Measurements from ENCODE around the gene NDUFA13. TPM values are rescaled to one million over a fixed set of nuclear protein-coding genes. Genes with fewer than 3 reads are reported as not detected.

NDUFA13 gene
- total RNA-seq, 1 donor from 2014 or later, result 147 TPM

- no peak for DNase-seq (ENCODE audit: low read depth)
These were observed 8.7 kb upstream of the NDUFA13 start for GRCh38 chr19:19507354-19507753.

GRCh38 chr19:19508217-19508616 is 7.8 kb upstream of the NDUFA13 start:
- no peak for DNase-seq (ENCODE audit: low read depth)

GRCh38 chr19:19510432-19510831 is 5.6 kb upstream of the NDUFA13 start:
- DNase-seq (ENCODE audit: low read depth), result peak; percentile 5

- no peak for DNase-seq (ENCODE audit: low read depth)
These were observed 2.3 kb upstream of the NDUFA13 start for GRCh38 chr19:19513682-19514081.

- peak; percentile 11 for DNase-seq (ENCODE audit: low read depth)
These were observed 1.8 kb upstream of the NDUFA13 start for GRCh38 chr19:19514215-19514657.

- DNase-seq (ENCODE audit: low read depth), result no peak
These were observed 964 bp upstream of the NDUFA13 start, which contains the start of gene TSSK6 for GRCh38 chr19:19514881-19515641. Gene TSSK6, minus strand, starts transcription at chr19:19515548. Its CDS starts 121 bp downstream, at chr19:19515427.

- no peak for DNase-seq (ENCODE audit: low read depth)
These were observed 1.2 kb downstream of the NDUFA13 start for GRCh38 chr19:19517235-19517619.

- no peak for DNase-seq (ENCODE audit: low read depth)
These were observed 5.0 kb downstream of the NDUFA13 start for GRCh38 chr19:19520989-19521388.

- no peak for DNase-seq (ENCODE audit: low read depth)
These were observed 7.2 kb downstream of the NDUFA13 start for GRCh38 chr19:19523177-19523576.

- no peak for DNase-seq (ENCODE audit: low read depth)
These were observed 8.0 kb downstream of the NDUFA13 start for GRCh38 chr19:19524053-19524452.

- no peak for DNase-seq (ENCODE audit: low read depth)
These were observed 9.8 kb downstream of the NDUFA13 start for GRCh38 chr19:19525611-19526380.

- DNase-seq (ENCODE audit: low read depth), result no peak
These were observed 10.8 kb downstream of the NDUFA13 start for GRCh38 chr19:19526581-19527370.

GRCh38 chr19:19527371-19527656 is 11.3 kb downstream of the NDUFA13 start:
- no peak for DNase-seq (ENCODE audit: low read depth)

- DNase-seq (ENCODE audit: low read depth), result no peak
These were observed 11.9 kb downstream of the NDUFA13 start for GRCh38 chr19:19527674-19528625.

- DNase-seq (ENCODE audit: low read depth), result no peak
These were observed 12.9 kb downstream of the NDUFA13 start, which contains the start of gene YJEFN3 for GRCh38 chr19:19528721-19529490. Gene YJEFN3, plus strand, starts transcription at chr19:19528911. Its CDS starts 22 bp downstream, at chr19:19528933.

- no peak for DNase-seq (ENCODE audit: low read depth)
These were observed 13.9 kb downstream of the NDUFA13 start for GRCh38 chr19:19529783-19530422.

GRCh38 chr19:19530423-19530804 is 14.4 kb downstream of the NDUFA13 start:
- no peak for DNase-seq (ENCODE audit: low read depth)

GRCh38 chr19:19530889-19531288 is 14.9 kb downstream of the NDUFA13 start:
- DNase-seq (ENCODE audit: low read depth), result no peak

GRCh38 chr19:19531951-19532805 is 16.2 kb downstream of the NDUFA13 start:
- DNase-seq (ENCODE audit: low read depth), result peak; percentile 9
